H54 (cell line): ENCODE data around the gene RYR3.

Source experiments
- DNase-seq: peaks from one replicate; pipeline ENCODE4 v3.0.0; 2011; ENCODE audit warnings: low spot score, mixed read lengths; ENCODE audit not compliant: insufficient read length
- FAIRE-seq: peaks from 3 replicates; lab custom pipeline; 2011; peaks lifted over from hg19 to GRCh38; lab: Jason Lieb, UNC
- POLR2A ChIP-seq: IDR thresholded peaks from 2 replicates; pipeline ENCODE4 v1.6.1; 2011; ENCODE audit warnings: low read depth, mild to moderate bottlenecking, low read length

Gene RYR3

DNA sequence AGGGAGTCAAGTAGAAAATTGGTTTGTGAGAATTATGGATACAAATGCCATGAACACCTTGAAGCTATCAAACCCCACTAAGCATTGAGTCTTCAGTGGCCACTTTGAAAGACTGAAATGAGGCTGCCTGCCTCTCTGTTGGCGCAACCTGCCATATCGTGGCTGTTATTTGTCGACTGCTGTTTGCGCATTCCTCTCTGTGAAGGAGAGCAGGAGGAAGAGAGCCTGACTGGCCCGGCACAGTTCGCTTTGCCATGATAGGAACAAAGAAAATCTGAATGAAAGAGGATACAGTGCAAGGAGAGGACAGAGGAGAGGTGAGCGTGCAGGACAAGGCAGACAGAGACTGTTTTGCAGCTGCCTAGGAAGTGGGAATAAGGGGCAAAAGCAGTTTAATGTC lies 289.4 kb downstream of the RYR3 start:
- no peak for DNase-seq
- no peak for TF ChIP-seq POLR2A
- FAIRE-seq: no peak

DNA sequence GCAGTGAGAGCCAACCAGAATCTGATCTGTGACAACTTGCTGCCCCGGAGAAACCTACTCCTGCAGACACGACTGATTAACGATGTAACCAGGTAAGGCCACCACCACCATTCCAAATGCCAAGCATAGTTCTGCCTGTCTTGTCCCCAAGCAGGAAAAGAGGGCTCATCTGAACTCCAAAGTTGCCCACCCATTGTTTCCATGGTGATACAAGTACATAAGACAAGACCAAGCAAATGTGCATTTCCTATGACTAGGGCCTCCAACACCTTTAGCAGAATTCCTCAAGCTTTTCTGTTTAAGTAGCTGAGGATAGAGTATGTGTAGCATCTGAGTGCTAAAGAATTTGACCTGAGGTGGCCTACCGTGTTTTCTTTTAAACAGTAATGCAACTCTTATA lies 290.7 kb downstream of the RYR3 start:
- DNase-seq: no peak
- FAIRE-seq: no peak

DNA sequence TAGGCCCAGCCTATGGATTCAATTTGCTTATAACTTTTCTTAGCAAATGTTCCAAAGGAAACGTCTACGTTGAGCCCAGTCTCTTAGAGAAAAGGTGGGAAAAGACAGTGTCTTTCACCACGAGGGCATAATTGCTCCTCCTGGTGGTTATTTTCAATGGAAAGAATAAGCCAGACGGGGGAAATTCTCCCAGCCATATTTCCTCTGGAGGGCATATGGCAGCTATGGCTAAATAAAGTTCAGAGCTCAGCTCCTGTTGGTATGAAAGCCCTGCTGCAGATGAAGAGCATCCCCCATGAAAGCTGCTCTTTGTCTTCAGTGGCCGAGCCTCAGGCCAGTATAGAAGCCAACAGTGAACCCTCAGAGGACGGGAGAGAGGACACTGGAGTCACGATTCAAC lies 297.9 kb downstream of the RYR3 start:
- DNase-seq: no peak
- no peak for FAIRE-seq
- no peak for TF ChIP-seq POLR2A

More for the DNA sequence above, 290.7 kb downstream of the RYR3 start:
- no peak for TF ChIP-seq POLR2A

- no peak for TF ChIP-seq POLR2A
- DNase-seq: no peak
- no peak for FAIRE-seq
Measured at GRCh38 chr15:33612721-33613304, 302.0 kb downstream of the RYR3 start.

DNA sequence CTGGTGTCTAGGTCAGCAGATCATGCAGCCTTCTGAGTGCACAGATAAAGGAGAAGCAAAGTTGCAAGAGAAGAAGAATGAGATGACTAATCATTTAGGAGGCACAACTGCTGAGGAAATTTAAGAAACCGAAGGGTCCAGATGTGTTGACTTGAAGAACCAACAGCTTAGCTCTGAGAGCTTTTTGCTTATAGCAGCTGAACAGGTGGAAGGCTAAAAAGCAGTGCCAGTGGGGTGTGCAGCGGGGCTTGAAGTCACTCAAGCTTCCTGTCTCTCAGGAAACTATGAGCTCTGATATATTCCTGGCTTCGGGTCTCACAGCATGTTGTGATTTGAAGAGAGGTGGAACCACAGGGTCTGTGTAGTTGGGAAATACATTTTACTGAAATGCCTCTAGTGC lies 305.7 kb downstream of the RYR3 start:
- DNase-seq (no peak), FAIRE-seq (no peak)
- no peak for TF ChIP-seq POLR2A

DNA sequence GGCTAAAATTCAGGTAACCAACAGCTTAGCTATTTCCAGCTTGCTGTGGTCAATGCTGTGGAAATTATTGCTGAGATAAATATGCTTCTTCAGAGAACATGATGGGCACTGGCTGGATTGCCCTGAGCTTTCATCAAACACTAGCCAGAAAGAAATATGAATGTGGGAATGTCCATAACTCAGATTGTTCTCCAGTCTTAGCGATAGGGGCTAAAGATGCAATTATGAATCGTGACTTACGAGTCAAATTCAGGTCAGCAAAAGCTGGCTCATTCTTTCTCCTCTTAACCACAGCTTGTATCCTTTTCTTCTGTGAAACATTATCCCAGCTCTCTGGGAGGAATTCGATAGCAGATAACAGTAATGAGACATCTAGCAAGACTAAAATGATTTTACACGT lies 307.6 kb downstream of the RYR3 start:
- FAIRE-seq (no peak), DNase-seq (no peak)
- TF ChIP-seq POLR2A: no peak

GRCh38 chr15:33621141-33621540 lies 310.4 kb downstream of the RYR3 start:
- no peak for TF ChIP-seq POLR2A
- DNase-seq (no peak), FAIRE-seq (no peak)

DNA sequence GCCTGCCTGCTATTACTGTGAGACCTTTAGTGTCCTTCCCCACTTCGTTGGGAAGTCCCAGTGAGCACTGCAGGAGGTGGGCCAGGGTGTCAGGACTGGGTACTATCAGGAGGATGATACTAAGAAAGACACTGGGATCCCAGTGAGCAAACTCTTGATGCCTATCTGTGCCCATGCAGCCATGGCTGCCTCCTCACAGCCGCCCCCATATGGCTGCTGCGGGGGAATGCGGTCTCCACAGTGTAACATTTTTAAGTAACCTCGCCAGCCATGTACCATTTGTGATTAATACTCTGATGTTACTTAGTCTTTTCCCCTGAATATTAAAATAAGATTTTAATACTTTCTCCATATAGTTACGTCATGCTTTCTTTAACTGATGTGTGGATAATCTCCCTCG lies 312.2 kb downstream of the RYR3 start:
- DNase-seq: no peak
- TF ChIP-seq POLR2A: no peak
- FAIRE-seq: no peak

GRCh38 chr15:33624439-33624838 lies 313.7 kb downstream of the RYR3 start:
- FAIRE-seq (no peak), DNase-seq (no peak)
- TF ChIP-seq POLR2A: no peak

- DNase-seq (no peak), FAIRE-seq (no peak)
- no peak for TF ChIP-seq POLR2A
Measured at GRCh38 chr15:33629647-33630046, 318.9 kb downstream of the RYR3 start.

GRCh38 chr15:33636234-33636633 lies 325.5 kb downstream of the RYR3 start:
- TF ChIP-seq POLR2A: no peak
- FAIRE-seq: no peak
- no peak for DNase-seq

DNA sequence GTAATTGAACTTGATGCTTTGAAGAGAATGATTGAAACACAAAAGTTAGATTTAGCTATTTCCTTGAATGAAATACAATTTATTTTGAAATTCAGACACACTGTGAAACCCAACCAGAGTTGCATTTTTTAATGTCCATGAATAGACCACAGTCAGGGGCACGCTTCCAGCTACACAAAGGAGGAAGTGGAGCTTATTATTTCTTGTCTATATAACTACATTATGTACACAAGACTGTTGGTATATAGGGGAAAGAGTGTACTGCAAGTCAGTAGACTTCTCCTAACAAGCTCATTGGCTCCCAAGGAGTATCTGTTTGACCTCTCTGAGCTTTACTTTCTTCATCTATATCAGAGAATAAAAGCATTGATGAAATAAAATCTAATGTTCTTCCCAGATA lies 326.2 kb downstream of the RYR3 start:
- DNase-seq (no peak), FAIRE-seq (no peak)
- TF ChIP-seq POLR2A: no peak

GRCh38 chr15:33638453-33638852 lies 327.7 kb downstream of the RYR3 start:
- FAIRE-seq (no peak), DNase-seq (no peak)
- TF ChIP-seq POLR2A: no peak

DNA sequence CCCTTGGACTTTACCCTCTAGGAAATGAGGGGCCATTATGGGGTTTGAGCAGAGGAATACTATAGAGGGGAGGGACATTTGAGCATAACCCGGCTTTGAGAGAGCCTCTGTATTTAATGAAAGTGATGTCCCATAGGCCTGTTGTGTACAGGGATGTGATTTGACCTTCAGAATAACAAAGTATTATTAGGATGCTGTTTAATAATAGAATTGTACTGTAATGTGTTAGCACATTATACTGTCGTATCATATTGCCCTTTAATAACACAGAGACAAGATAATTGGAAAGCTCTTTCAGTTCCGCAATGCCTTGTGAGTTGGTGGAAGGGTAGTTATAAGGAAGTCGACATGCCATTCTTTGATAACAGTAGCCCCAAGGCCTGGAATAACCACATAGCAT lies 328.3 kb downstream of the RYR3 start:
- TF ChIP-seq POLR2A: no peak
- no peak for DNase-seq
- no peak for FAIRE-seq

DNA sequence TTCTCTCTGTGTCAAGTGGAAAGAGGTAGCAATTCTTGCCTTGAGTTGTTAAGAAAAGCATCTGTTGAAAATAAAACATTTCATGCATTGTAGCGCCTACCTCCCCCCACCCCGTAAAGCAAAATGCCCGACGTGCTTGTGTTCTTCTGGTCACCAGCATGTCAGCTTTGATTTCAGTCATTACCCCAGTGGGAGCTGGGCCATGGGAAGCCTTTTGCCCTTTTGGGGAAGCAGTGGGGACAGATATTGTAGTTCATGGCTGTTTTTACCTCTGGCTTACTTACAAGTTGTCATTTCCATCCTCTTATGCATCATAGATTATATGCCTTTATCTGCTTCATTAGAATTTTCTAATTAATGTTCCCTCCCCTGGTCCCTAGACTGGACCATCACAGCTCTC lies 328.7 kb downstream of the RYR3 start:
- TF ChIP-seq POLR2A: no peak
- FAIRE-seq: no peak
- DNase-seq: no peak

DNA sequence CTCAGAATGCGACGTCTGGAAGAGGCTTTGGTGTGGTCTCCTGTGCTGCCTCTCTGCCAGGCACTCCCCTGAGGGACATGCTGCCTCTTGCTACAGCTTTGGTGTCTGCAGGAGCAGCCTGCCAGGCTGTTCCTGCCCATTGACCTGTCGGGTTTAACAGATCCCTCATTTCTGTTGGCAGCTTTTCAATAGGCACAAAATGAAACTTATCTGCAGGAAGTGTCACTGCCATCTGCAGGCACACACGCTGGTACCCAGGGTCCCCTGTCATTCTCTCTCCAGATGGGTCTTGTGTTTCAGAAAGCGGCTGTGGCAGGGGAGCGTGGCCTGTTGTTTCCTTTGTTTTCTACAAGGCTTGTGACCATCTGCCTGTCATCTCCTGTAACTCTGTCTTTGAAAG lies 329.2 kb downstream of the RYR3 start:
- FAIRE-seq (no peak), DNase-seq (no peak)
- no peak for TF ChIP-seq POLR2A

DNA sequence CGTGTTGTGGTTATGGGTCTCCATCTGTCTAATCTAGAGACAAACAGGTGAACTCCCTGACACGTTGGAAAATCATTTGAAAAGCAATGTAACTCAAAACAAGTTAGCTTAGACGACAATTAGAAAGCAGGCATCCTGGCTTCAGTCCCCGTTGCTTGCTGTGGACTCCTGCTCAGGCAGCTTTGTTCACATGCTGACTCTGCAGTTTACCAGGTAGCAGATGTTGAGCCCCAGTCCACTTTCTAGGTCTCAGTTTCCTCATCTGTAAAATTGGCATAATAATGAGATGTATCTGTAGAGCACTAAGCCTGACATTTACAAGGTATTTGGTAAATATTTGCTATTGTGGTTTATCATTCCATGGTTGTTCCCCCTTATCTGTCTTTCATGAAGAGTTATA lies 330.3 kb downstream of the RYR3 start:
- no peak for TF ChIP-seq POLR2A
- no peak for DNase-seq
- FAIRE-seq: no peak
